GM12878 (cell line): ENCODE measurements around the gene TM9SF4. TPM values are rescaled to one million over a fixed set of nuclear protein-coding genes. Genes with fewer than 3 reads are reported as not detected.

Source experiments
- FOXM1 ChIP-seq: IDR thresholded peaks from 2 replicates; pipeline ENCODE4 v1.6.1; 2012; ENCODE audit warnings: low read depth, mild to moderate bottlenecking, inconsistent platforms, low read length, moderate library complexity
- GATAD2B ChIP-seq: fragments of 450-650 bp; conservative IDR thresholded peaks from 2 replicates; pipeline ENCODE4 v1.6.1; 2017; ENCODE audit warnings: low read depth, mild to moderate bottlenecking, moderate library complexity
- MYB ChIP-seq: fragments of 150-350 bp; IDR thresholded peaks from 2 replicates; pipeline ENCODE4 v1.6.1; 2014; ENCODE audit warnings: mild to moderate bottlenecking, low read depth, low read length, borderline replicate concordance
- MYC ChIP-seq: IDR thresholded peaks from 2 replicates; pipeline ENCODE4 v1.6.1; 2011; ENCODE audit warnings: mild to moderate bottlenecking, low read length, moderate library complexity, inconsistent platforms; ENCODE audit not compliant: insufficient read depth, insufficient replicate concordance, insufficient read length, severe bottlenecking
- PML ChIP-seq: IDR thresholded peaks from 2 replicates; pipeline ENCODE4 v1.6.1; 2012; ENCODE audit warnings: low read length, inconsistent platforms
- ZNF592 ChIP-seq: fragments of 450-650 bp; IDR thresholded peaks from 2 replicates; pipeline ENCODE4 v1.6.1; 2017; ENCODE audit warnings: mild to moderate bottlenecking, moderate library complexity
- polyA plus RNA-seq, 11 experiments: library from polyadenylated mRNA; depleted of rRNA in 4 of 11; unstranded in 6 of 11; stranded (reverse) in 5 of 11; fragments of >200 nt; fragmentation: Nextera tagmentation in 4 of 11; fragmentation: Illumina TruSeq in 1 of 11; extraction: Ambion mirVana in 4 of 11; extraction: Trizol in 1 of 11; gene quantifications; 1 replicate in 1 of 11; 2 replicates in 10 of 11; pipeline versions ENCODE4 v1.2.1 to v1.2.3, GENCODE V29; 2011 to 2016; ENCODE audit warnings: inconsistent platforms in 2 of 11, missing spikeins in 2 of 11, low read depth in 1 of 11
- total RNA-seq, 4 experiments: library from RNA; depleted of rRNA in 3 of 4; stranded (reverse); fragments of >200 nt in 3 of 4; fragmentation: Illumina TruSeq in 1 of 4; extraction: Trizol in 1 of 4; gene quantifications; 2 replicates each; pipeline versions ENCODE4 v1.2.1 to v1.2.3, GENCODE V29; 2013 to 2021
- TF ChIP-seq, protein P1 (sequence below): IDR thresholded peaks from 2 replicates; pipeline ENCODE4 v1.6.1; 2012; ENCODE audit warnings: improper control_type of control experiment, low read depth, low read length; ENCODE audit not compliant: insufficient replicate concordance
- TF ChIP-seq, protein P2 (sequence below): IDR thresholded peaks from 2 replicates; pipeline ENCODE4 v1.6.1; 2011; ENCODE audit warnings: borderline replicate concordance, low read depth, mild to moderate bottlenecking, moderate library complexity, mixed read lengths, low read length; ENCODE audit not compliant: insufficient read depth; ENCODE audit errors: extremely low read length

The TM9SF4 gene
- total and polyA plus RNA-seq, 10 of the 15 experiments (the other 5 are each of a cell fraction or from before 2014, with no cell fraction given) = 8.5 to 47.8 (median 24.3) TPM

DNA sequence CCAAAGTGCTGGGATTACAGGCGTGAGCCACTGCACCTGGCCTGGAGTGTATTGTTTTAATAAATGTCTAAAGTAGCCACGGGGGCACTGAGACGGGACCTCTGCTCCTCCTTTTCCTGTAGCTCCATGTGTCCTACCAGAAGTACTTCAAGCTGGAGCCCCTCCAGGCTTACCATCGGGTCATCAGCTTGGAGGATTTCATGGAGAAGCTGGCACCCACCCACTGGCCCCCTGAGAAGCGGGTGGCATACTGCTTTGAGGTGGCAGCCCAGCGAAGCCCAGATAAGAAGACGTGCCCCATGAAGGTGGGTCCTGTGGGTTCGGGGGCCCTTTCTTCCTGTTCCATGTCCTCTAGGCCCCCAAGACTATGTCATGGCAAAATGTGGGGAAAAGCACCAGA lies 105.6 kb downstream of the TM9SF4 start (continued):
- TF ChIP-seq, protein P1, sequence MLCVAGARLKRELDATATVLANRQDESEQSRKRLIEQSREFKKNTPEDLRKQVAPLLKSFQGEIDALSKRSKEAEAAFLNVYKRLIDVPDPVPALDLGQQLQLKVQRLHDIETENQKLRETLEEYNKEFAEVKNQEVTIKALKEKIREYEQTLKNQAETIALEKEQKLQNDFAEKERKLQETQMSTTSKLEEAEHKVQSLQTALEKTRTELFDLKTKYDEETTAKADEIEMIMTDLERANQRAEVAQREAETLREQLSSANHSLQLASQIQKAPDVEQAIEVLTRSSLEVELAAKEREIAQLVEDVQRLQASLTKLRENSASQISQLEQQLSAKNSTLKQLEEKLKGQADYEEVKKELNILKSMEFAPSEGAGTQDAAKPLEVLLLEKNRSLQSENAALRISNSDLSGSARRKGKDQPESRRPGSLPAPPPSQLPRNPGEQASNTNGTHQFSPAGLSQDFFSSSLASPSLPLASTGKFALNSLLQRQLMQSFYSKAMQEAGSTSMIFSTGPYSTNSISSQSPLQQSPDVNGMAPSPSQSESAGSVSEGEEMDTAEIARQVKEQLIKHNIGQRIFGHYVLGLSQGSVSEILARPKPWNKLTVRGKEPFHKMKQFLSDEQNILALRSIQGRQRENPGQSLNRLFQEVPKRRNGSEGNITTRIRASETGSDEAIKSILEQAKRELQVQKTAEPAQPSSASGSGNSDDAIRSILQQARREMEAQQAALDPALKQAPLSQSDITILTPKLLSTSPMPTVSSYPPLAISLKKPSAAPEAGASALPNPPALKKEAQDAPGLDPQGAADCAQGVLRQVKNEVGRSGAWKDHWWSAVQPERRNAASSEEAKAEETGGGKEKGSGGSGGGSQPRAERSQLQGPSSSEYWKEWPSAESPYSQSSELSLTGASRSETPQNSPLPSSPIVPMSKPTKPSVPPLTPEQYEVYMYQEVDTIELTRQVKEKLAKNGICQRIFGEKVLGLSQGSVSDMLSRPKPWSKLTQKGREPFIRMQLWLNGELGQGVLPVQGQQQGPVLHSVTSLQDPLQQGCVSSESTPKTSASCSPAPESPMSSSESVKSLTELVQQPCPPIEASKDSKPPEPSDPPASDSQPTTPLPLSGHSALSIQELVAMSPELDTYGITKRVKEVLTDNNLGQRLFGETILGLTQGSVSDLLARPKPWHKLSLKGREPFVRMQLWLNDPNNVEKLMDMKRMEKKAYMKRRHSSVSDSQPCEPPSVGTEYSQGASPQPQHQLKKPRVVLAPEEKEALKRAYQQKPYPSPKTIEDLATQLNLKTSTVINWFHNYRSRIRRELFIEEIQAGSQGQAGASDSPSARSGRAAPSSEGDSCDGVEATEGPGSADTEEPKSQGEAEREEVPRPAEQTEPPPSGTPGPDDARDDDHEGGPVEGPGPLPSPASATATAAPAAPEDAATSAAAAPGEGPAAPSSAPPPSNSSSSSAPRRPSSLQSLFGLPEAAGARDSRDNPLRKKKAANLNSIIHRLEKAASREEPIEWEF = no peak
- TF ChIP-seq GATAD2B (no peak), MYC (no peak), ZNF592 (no peak), PML (no peak), FOXM1 (no peak), MYB (no peak)
- TF ChIP-seq, protein P2, sequence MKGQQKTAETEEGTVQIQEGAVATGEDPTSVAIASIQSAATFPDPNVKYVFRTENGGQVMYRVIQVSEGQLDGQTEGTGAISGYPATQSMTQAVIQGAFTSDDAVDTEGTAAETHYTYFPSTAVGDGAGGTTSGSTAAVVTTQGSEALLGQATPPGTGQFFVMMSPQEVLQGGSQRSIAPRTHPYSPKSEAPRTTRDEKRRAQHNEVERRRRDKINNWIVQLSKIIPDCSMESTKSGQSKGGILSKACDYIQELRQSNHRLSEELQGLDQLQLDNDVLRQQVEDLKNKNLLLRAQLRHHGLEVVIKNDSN = no peak
